H1 (cell line): ENCODE measurements around the gene ARHGEF11. TPM values are rescaled to one million over a fixed set of nuclear protein-coding genes. Genes with fewer than 3 reads are reported as not detected.

Experiments used
- CTCF ChIA-PET: fragments of 300-600 bp; sonication (Branson Sonifier 250); formaldehyde crosslinking; loops from one replicate; lab custom pipeline; 2021; ENCODE audit not compliant: partially characterized antibody; lab: Charles Lee
- POLR2A ChIA-PET: fragments of 300-600 bp; sonication (Branson Sonifier 250); formaldehyde crosslinking; loops from one replicate; lab custom pipeline; 2021; ENCODE audit warnings: inconsistent platforms; ENCODE audit not compliant: partially characterized antibody; lab: Charles Lee
- DNase-seq, 2 experiments: peaks; one replicate each; pipeline versions ENCODE4 v3.0.0 to v3.0.0-alpha.2; 2010 to 2022; ENCODE audit warnings: low spot score in 2 of 2, low read depth in 1 of 2, mixed read lengths in 1 of 2
- FAIRE-seq: peaks from 2 replicates; lab custom pipeline; 2011; peaks lifted over from hg19 to GRCh38; lab: Jason Lieb, UNC
- H2AFZ ChIP-seq: 2 replicates; pipeline ENCODE4 v1.8.1; 2012; ENCODE audit warnings: low read length, inconsistent platforms
- H2AK5ac ChIP-seq: 2 replicates; pipeline ENCODE4 v1.6.1; 2013; ENCODE audit warnings: low read depth, low read length
- H2BK120ac ChIP-seq: replicated peaks from 2 replicates; pipeline ENCODE3; 2013; ENCODE audit warnings: low read depth, low read length, inconsistent platforms
- H2BK12ac ChIP-seq: 2 replicates; pipeline ENCODE4 v1.6.1; 2013; ENCODE audit warnings: low read depth, low read length
- H2BK15ac ChIP-seq: 2 replicates; pipeline ENCODE4 v1.6.1; 2013; ENCODE audit warnings: low read length
- H2BK20ac ChIP-seq: 2 replicates; pipeline ENCODE4 v1.6.1; 2013; ENCODE audit warnings: low read length
- H2BK5ac ChIP-seq: 2 replicates; pipeline ENCODE4 v1.6.1; 2013; ENCODE audit warnings: low read depth, low read length
- H3K14ac ChIP-seq: 2 replicates; pipeline ENCODE4 v1.6.1; 2013; ENCODE audit warnings: inconsistent platforms; ENCODE audit not compliant: insufficient read length
- H3K18ac ChIP-seq: 2 replicates; pipeline ENCODE4 v1.6.1; 2013; ENCODE audit warnings: low read length; ENCODE audit errors: extremely low read depth
- H3K23ac ChIP-seq: 2 replicates; pipeline ENCODE4 v1.6.1; 2013; ENCODE audit warnings: inconsistent platforms; ENCODE audit not compliant: insufficient read length
- H3K23me2 ChIP-seq: 2 replicates; pipeline ENCODE4 v1.6.1; 2013; ENCODE audit warnings: low read depth, low read length
- H3K27ac ChIP-seq: 2 replicates; pipeline ENCODE4 v1.6.1; 2011; ENCODE audit warnings: low read depth, low read length, inconsistent platforms
- H3K27me3 ChIP-seq, 4 experiments: replicated peaks in 1 of 4; 1 replicate in 1 of 4; 2 replicates in 3 of 4; pipeline versions ENCODE4 v1.6.1 to v1.8.1; 2011 to 2013; ENCODE audit warnings: low read length in 3 of 4, mild to moderate bottlenecking in 3 of 4, inconsistent platforms in 2 of 4, mixed read lengths in 2 of 4, moderate library complexity in 1 of 4; ENCODE audit not compliant: control insufficient read depth in 3 of 4, insufficient read depth in 3 of 4; ENCODE audit errors: extremely low read depth in 1 of 4
- H3K36me3 ChIP-seq, 4 experiments: 2 replicates each; pipeline versions ENCODE4 v1.6.1 to v1.8.1; 2011 to 2013; ENCODE audit warnings: mild to moderate bottlenecking in 4 of 4, low read length in 3 of 4, moderate library complexity in 2 of 4, control low read depth in 1 of 4, inconsistent platforms in 1 of 4; ENCODE audit not compliant: insufficient read depth in 4 of 4, control insufficient read depth in 2 of 4
- H3K4ac ChIP-seq: replicated peaks from 2 replicates; pipeline ENCODE3; 2013; ENCODE audit warnings: low read length, low read depth, mixed read lengths, inconsistent platforms; ENCODE audit not compliant: insufficient read length
- H3K4me1 ChIP-seq, 4 experiments: replicated peaks in 1 of 4; 1 replicate in 1 of 4; 2 replicates in 3 of 4; pipeline versions ENCODE4 v1.6.1 to v1.8.1; 2011 to 2013; ENCODE audit warnings: low read length in 3 of 4, inconsistent platforms in 2 of 4, mixed read lengths in 1 of 4; ENCODE audit not compliant: insufficient read depth in 4 of 4, control insufficient read depth in 3 of 4
- H3K4me2 ChIP-seq, 2 experiments: 2 replicates each; pipeline versions ENCODE4 v1.6.1 to v1.8.1; 2011 to 2013; ENCODE audit warnings: low read depth in 2 of 2, low read length in 2 of 2, control low read depth in 1 of 2, inconsistent platforms in 1 of 2, mild to moderate bottlenecking in 1 of 2; ENCODE audit not compliant: insufficient read depth in 1 of 2
- H3K4me3 ChIP-seq, 4 experiments: fragments of 200-600, 300-600 bp in 1 of 4; sonication (generic), shearing (Covaris generic), sonication (Bioruptor Twin) in 1 of 4; 2 replicates each; pipeline versions ENCODE4 v1.5.1 to v1.8.1; 2011 to 2016; ENCODE audit warnings: low read length in 4 of 4, low read depth in 3 of 4, control low read depth in 2 of 4, inconsistent platforms in 2 of 4, mild to moderate bottlenecking in 2 of 4, mixed read lengths in 1 of 4, moderate library complexity in 1 of 4; ENCODE audit not compliant: insufficient read depth in 2 of 4; ENCODE audit errors: extremely low read depth in 1 of 4
- H3K56ac ChIP-seq: replicated peaks from 2 replicates; pipeline ENCODE3; 2013; ENCODE audit warnings: low read depth, mild to moderate bottlenecking, mixed read lengths, low read length, inconsistent platforms; ENCODE audit not compliant: insufficient read length
- H3K79me1 ChIP-seq: 2 replicates; pipeline ENCODE4 v1.6.1; 2013; ENCODE audit warnings: low read depth, low read length, control low read depth
- H3K79me2 ChIP-seq, 2 experiments: 2 replicates each; pipeline versions ENCODE4 v1.6.1 to v1.8.1; 2012 to 2013; ENCODE audit warnings: low read length in 2 of 2, mild to moderate bottlenecking in 2 of 2, inconsistent platforms in 1 of 2; ENCODE audit not compliant: insufficient read depth in 2 of 2, control insufficient read depth in 1 of 2
- H3K9ac ChIP-seq, 4 experiments: replicated peaks in 1 of 4; 1 replicate in 1 of 4; 2 replicates in 3 of 4; pipeline versions ENCODE4 v1.6.1 to v1.8.1; 2011 to 2013; ENCODE audit warnings: low read depth in 3 of 4, low read length in 3 of 4, control low read depth in 2 of 4, mild to moderate bottlenecking in 2 of 4, moderate library complexity in 2 of 4, inconsistent platforms in 1 of 4; ENCODE audit errors: extremely low read depth in 1 of 4
- H3K9me3 ChIP-seq, 2 experiments: 2 replicates each; pipeline versions ENCODE4 v1.6.1 to v1.8.1; 2012 to 2013; ENCODE audit warnings: mild to moderate bottlenecking in 2 of 2, moderate library complexity in 2 of 2, control low read depth in 1 of 2, inconsistent platforms in 1 of 2, low read depth in 1 of 2, low read length in 1 of 2, mixed read lengths in 1 of 2; ENCODE audit not compliant: insufficient read depth in 2 of 2
- H4K20me1 ChIP-seq, 2 experiments: replicated peaks in 1 of 2; 2 replicates each; pipeline versions ENCODE3 to v1.8.1; 2011 to 2013; ENCODE audit warnings: inconsistent platforms in 2 of 2, low read length in 2 of 2, mild to moderate bottlenecking in 1 of 2; ENCODE audit not compliant: insufficient read depth in 2 of 2, control insufficient read depth in 1 of 2
- H4K5ac ChIP-seq: 2 replicates; pipeline ENCODE4 v1.6.1; 2013; ENCODE audit warnings: low read length, low read depth, mixed read lengths, inconsistent platforms; ENCODE audit not compliant: insufficient read length
- H4K8ac ChIP-seq: 2 replicates; pipeline ENCODE4 v1.8.0; 2013; ENCODE audit warnings: mild to moderate bottlenecking, moderate library complexity, low read length, inconsistent platforms; ENCODE audit not compliant: insufficient read depth; ENCODE audit errors: extremely low read depth
- H4K91ac ChIP-seq: replicated peaks from 2 replicates; pipeline ENCODE3; 2013; ENCODE audit warnings: low read length, mixed read lengths, inconsistent platforms; ENCODE audit not compliant: insufficient read length
- EZH2 ChIP-seq: fragments of 200-600 bp; sonication (generic); IDR thresholded peaks from 2 replicates; pipeline ENCODE4 v1.7.1; 2012; ENCODE audit warnings: low read depth, mild to moderate bottlenecking, moderate library complexity, low read length, inconsistent platforms; ENCODE audit not compliant: severe bottlenecking
- SUZ12 ChIP-seq: fragments of 200-600 bp; sonication (generic); IDR thresholded peaks from 2 replicates; pipeline ENCODE4 v1.6.1; 2012; ENCODE audit warnings: mild to moderate bottlenecking, inconsistent platforms, low read length, moderate library complexity, mixed read lengths
- TEAD4 ChIP-seq: IDR thresholded peaks from 2 replicates; pipeline ENCODE4 v1.6.1; 2012; ENCODE audit warnings: low read depth, low read length, inconsistent platforms, mixed read lengths
- WGBS, 2 experiments: shearing (Covaris generic) in 1 of 2; methylation state at CpG; one replicate each; pipeline versions ENCODE4 v1.1.6 to v1.1.7; 2013 to 2015; ENCODE audit warnings: low lambda C conversion rate in 2 of 2, mixed read lengths in 2 of 2, inconsistent platforms in 1 of 2, low coverage in 1 of 2, missing lambda C conversion rate in 1 of 2; ENCODE audit not compliant: insufficient replicate concordance in 2 of 2, insufficient coverage in 1 of 2, insufficient read length in 1 of 2; ENCODE audit errors: extremely low coverage in 1 of 2, missing lambda C conversion rate in 1 of 2; 5-methylcytosine and 5-hydroxymethylcytosine counted together
- polyA plus RNA-seq, 7 experiments: library from polyadenylated mRNA; depleted of rRNA in 3 of 7; stranded (reverse) in 5 of 7; unstranded in 2 of 7; fragments of >200 nt in 5 of 7; fragments of 200-250 nt in 2 of 7; gene quantifications; 1 replicate in 5 of 7; 2 replicates in 1 of 7; 4 replicates in 1 of 7; pipeline versions ENCODE4 v1.2.1 to v1.2.3, GENCODE V29; 2011 to 2013; ENCODE audit warnings: missing spikeins in 2 of 7, mixed read lengths in 2 of 7
- total RNA-seq: library from RNA; stranded (reverse); fragmentation: NEBNext Ultra II Directional; extraction: Animal tissue kit (Norgen Biotek cat#: 25700); gene quantifications from 2 replicates; pipeline ENCODE4 v1.2.1, GENCODE V29; 2021

Gene ARHGEF11
- total and polyA plus RNA-seq, 2 of the 8 experiments (the other 6 are each of a cell fraction or from before 2014, with no cell fraction given): 19.9 to 33.1 TPM

- CTCF ChIA-PET: interaction anchor here (0.7 to 11.8 kb wide), 10 partner anchors 24 to 234 kb away, joined by 3 to 287 read pairs (median 30); partner anchors contain the start of genes INSRR, NTRK1 and PEAR1
- H2BK15ac ChIP-seq: 0 out of 2 replicates have a peak overlapping the region, but pooled peaks have one; percentile 53
Measured at GRCh38 chr1:156922986-156923669, 122.4 kb downstream of the ARHGEF11 start.

More at GRCh38 chr1:156922986-156923669, 122.4 kb downstream of the ARHGEF11 start:
- H2BK20ac ChIP-seq: no peak overlapping the region
- H3K4me1 ChIP-seq: peaks cover 3 to 23% (median 10%) of the 10 kb centered on the region in 4 experiments; a peak in 6 of 7 replicates
- H3K4ac ChIP-seq: no peak overlapping the region
- H3K27me3 ChIP-seq: peaks cover 74 to 94% (median 87%) of the 10 kb centered on the region in 4 experiments
- H4K8ac ChIP-seq: no peak overlapping the region
- H2BK120ac ChIP-seq: no peak overlapping the region
- H2BK12ac ChIP-seq: no peak overlapping the region
- no peak overlapping the region for H4K91ac ChIP-seq
- no peak overlapping the region for H3K23ac ChIP-seq
- no peaks in the 10 kb centered on the region for H3K79me1 ChIP-seq
- peak overlapping the region; percentile 94 to 98 for H3K4me2 ChIP-seq
- no peak overlapping the region for H3K14ac ChIP-seq
- 0 out of 2 replicates have a peak overlapping the region, but pooled peaks have one; percentile 1 for H3K18ac ChIP-seq
- FAIRE-seq (no peak), DNase-seq (no peak)
- 13% methylated on average over 11 of the region's 11 CpGs; no CpG with 5 or more reads in 1 of the 2 experiments for WGBS, 2 experiments
- TF ChIP-seq SUZ12 (peak; percentile 29; the same call in 1 of the 2 replicates), EZH2 (peak; percentile 29), TEAD4 (no peak)
- no peak overlapping the region for H3K56ac ChIP-seq
- no peak overlapping the region for H2BK5ac ChIP-seq
- H3K79me2 ChIP-seq: no peaks in the 10 kb centered on the region
- peak overlapping the region; percentile 35 to 63 (median 42); a peak in 6 of 8 replicates for H3K4me3 ChIP-seq
- peaks cover 9% of the 10 kb centered on the region; the same call in 1 of the 2 replicates for H3K23me2 ChIP-seq
- no peak overlapping the region for H3K27ac ChIP-seq
- no peak overlapping the region for H4K5ac ChIP-seq
- POLR2A ChIA-PET: interaction anchor here (0.6 to 1.9 kb wide), 4 partner anchors 10 to 93 kb away, joined by 3 to 10 read pairs (median 4); no protein-coding TSS in a partner anchor
- no peaks in the 10 kb centered on the region for H3K36me3 ChIP-seq
- peaks cover 4 to 19% of the 10 kb centered on the region in 2 experiments for H4K20me1 ChIP-seq
- no peak overlapping the region for H2AFZ ChIP-seq
- H3K9ac ChIP-seq: no peak overlapping the region
- no peaks in the 10 kb centered on the region for H3K9me3 ChIP-seq
- no peak overlapping the region for H2AK5ac ChIP-seq
